Nephron (organoid): ENCODE measurements around the gene CDH24.
A peak's percentile ranks its signal among the peaks of the same experiment; 100 is the strongest.

Experiments used
- H3K27ac Mint-ChIP-seq, 3 experiments: 2 replicates each; pipeline ENCODE4 v1.8.0; 2020; ENCODE audit warnings: mixed read lengths in 3 of 3, mild to moderate bottlenecking in 2 of 3, moderate library complexity in 1 of 3
- H3K27me3 Mint-ChIP-seq: 2 replicates; pipeline ENCODE4 v1.8.0; 2021; ENCODE audit warnings: low read depth, mild to moderate bottlenecking, moderate library complexity, mixed read lengths
- H3K36me3 Mint-ChIP-seq: 2 replicates; pipeline ENCODE4 v1.8.0; 2020; ENCODE audit warnings: low read depth, mixed read lengths
- H3K4me1 Mint-ChIP-seq: 2 replicates; pipeline ENCODE4 v1.8.0; 2020; ENCODE audit warnings: mixed read lengths
- H3K4me3 Mint-ChIP-seq, 3 experiments: 2 replicates each; pipeline ENCODE4 v1.8.0; 2020; ENCODE audit warnings: mild to moderate bottlenecking in 3 of 3, mixed read lengths in 3 of 3, moderate library complexity in 2 of 3
- H3K9me3 Mint-ChIP-seq: 2 replicates; pipeline ENCODE4 v1.8.0; 2020; ENCODE audit warnings: mixed read lengths
- CTCF ChIP-seq, 3 experiments: fragments of 200-600 bp; sonication (generic); IDR thresholded peaks; one replicate each; pipeline ENCODE4 v1.5.0; 2021; ENCODE audit warnings: antibody characterized with exemption in 3 of 3; ENCODE audit not compliant: unreplicated experiment in 3 of 3

The CDH24 gene

DNA sequence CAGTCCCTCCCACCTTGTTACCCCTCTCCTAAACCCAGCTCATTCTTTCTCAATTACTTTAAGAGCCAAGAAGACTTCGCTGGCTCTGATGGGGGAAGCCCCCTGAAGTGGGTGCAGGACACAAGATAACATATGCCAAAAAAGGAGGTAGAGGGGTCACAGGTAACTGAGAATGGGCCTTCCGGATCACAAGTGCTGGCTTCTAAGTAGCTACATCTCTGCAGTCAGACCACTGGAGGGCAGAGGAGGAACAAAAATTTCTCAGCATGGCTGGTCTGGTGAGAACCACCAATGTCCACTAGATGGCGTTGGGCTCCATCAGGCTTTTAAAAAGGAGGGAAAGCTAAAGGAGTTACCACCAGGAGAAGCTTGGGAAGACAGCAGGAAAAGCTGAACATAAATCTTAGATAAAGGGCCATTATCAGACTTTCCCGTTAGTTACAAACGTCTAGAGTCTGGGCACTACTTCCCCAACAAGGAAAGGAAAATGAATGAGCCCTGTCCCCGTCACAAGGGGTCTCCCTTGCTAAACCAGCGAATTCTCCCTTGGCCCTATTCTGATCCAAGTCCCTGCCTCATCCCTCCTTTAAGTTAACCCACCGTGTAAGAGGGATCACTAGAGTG is 11.6 kb upstream of the CDH24 start:
- H3K36me3 Mint-ChIP-seq, result peaks cover 62% of the 10 kb centered on the region
- H3K4me3 Mint-ChIP-seq, result peak overlapping the region; percentile 89 to 94 (median 91)
- peak overlapping the region; percentile 85 to 95 (median 91) for H3K27ac Mint-ChIP-seq
- H3K27me3 Mint-ChIP-seq, result no peaks in the 10 kb centered on the region
- TF ChIP-seq CTCF (IDR thresholded peaks at IDR 0.05; ENCODE audit: unreplicated experiment in 3 of 3), result peak; percentile 99
- peaks cover 47% of the 10 kb centered on the region for H3K4me1 Mint-ChIP-seq
- no peaks in the 10 kb centered on the region for H3K9me3 Mint-ChIP-seq

DNA sequence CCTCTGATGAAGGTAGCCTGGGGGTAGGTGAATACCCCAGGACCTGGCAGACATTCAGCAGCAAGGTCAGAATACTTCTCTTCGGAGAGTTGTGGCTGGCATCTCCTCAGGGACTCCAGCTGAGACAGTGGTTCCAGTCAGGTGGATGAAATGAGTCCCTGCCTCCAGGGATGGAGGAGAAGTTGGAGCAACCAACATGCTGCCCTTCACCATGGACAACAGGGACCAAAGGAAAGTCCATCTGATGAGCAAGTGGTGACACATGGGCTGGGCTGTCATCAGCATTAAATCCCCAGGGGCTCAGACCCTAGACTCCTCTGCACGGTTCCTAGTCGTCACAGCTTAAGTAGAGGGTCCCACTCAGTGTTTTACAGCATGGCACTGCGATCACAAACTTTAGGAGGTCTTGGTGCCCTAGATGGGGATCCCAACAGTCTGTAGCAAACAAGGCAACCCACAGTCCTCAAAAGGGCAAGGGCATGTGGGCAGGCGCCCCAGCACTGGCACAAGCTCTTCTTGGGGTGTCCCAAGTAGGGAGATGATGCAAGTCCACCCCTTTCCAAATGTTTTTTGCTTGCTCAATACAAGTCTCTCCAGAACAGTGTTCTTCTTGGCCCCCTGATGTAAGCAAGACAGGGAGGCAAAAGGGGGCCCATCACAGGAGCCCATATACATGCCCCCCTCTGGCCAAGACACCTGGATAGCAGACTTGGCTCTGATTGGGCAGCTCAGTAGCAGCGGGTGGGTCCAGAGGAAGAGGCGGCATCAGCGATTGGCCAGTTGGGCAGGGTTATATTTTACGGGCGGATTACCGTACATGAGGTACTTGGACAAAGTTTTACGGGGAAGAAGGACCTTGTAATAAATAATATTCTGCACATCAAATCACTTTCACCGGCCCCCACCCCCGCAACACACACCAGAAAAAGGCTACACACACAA is 10.8 kb upstream of the CDH24 start:
- H3K4me3 Mint-ChIP-seq, result peak overlapping the region; percentile 89 to 94 (median 91)
- peak overlapping the region; percentile 85 to 95 (median 91) for H3K27ac Mint-ChIP-seq
- peaks cover 51% of the 10 kb centered on the region for H3K4me1 Mint-ChIP-seq
- no peaks in the 10 kb centered on the region for H3K9me3 Mint-ChIP-seq
- TF ChIP-seq CTCF (IDR thresholded peaks at IDR 0.05; ENCODE audit: unreplicated experiment in 3 of 3), result no peak
- H3K36me3 Mint-ChIP-seq, result peaks cover 70% of the 10 kb centered on the region
- no peaks in the 10 kb centered on the region for H3K27me3 Mint-ChIP-seq

DNA sequence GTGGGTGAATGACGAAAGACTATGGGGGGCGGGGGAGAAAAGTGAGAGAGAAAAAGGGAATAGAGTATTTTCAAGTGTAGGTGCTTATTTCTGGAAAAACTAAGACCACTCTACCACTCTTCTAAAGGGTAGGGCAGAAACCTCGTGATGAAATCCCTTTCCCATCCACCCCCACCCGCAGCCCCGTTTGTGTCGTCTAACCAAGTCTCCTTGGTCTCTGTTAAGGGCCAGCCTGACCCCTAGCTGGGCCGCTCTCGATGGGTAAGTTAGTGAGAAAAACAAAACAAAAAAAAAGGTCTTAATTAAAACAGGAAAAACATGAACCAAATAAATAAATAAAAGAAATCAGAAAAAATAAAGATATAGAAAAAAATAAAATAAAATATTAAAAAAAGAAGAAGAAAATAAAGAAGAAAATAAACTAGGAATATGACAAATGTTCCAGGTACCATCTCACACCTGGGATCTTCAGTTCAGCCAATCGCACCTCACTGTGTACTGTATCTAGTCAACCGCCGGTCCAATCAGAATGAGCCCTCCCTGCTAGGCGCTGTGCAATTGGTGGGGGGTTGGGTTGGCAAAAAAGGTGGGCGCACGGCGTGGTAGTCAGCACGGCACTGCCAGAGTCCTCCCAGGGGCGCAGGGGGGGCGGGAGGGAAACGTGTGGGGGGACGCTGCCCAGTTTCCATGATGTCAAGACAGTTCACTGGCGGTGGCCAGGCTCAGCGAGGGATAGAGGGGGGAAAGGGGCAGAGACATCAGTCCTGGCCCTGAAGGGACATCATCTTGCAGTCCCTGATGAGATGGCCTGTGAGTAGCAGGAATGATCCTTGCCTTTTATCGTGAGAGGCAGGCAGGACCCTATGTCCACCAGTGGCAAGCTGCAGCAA is 9.8 kb upstream of the CDH24 start:
- Mint-ChIP-seq H3K27ac (no peak overlapping the region), H3K4me1 (peaks cover 50% of the 10 kb centered on the region), H3K27me3 (no peaks in the 10 kb centered on the region), H3K9me3 (no peaks in the 10 kb centered on the region), H3K4me3 (no peak overlapping the region), H3K36me3 (peaks cover 74% of the 10 kb centered on the region)
- TF ChIP-seq CTCF (IDR thresholded peaks at IDR 0.05; ENCODE audit: unreplicated experiment in 3 of 3), result no peak

DNA sequence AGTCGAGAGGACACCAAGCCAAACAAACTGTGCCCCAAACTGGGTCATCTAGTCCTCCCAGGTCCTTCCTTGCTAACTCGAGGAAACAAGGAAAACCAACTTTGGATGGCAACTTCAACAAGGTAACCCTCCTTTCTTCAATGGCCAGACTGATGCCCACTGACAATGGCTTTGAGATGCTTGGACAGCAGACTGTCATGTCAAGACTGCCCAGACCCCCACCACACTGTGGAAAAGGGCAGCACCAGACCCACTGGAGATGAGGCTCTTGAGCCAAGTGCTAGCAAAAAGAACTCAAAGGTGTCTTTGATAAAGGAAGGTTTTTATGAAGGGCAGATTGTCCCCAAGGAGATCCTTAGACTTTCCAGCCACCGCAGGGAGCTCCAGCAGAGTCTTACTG is 9.0 kb upstream of the CDH24 start:
- Mint-ChIP-seq H3K4me3 (no peak overlapping the region), H3K4me1 (peaks cover 44% of the 10 kb centered on the region), H3K36me3 (peaks cover 71% of the 10 kb centered on the region), H3K27me3 (no peaks in the 10 kb centered on the region), H3K9me3 (no peaks in the 10 kb centered on the region), H3K27ac (no peak overlapping the region)
- no peak for TF ChIP-seq CTCF (IDR thresholded peaks at IDR 0.05; ENCODE audit: unreplicated experiment in 3 of 3)

GRCh38 chr14:23063601-23064000 is 6.3 kb upstream of the CDH24 start:
- peaks cover 78% of the 10 kb centered on the region for H3K36me3 Mint-ChIP-seq
- H3K4me1 Mint-ChIP-seq, result peaks cover 30% of the 10 kb centered on the region
- H3K27ac Mint-ChIP-seq, result no peak overlapping the region
- no peaks in the 10 kb centered on the region for H3K9me3 Mint-ChIP-seq
- no peaks in the 10 kb centered on the region for H3K27me3 Mint-ChIP-seq
- TF ChIP-seq CTCF (IDR thresholded peaks at IDR 0.05; ENCODE audit: unreplicated experiment in 3 of 3), result no peak
- no peak overlapping the region for H3K4me3 Mint-ChIP-seq
